Esophagus muscularis mucosa (tissue), 4 donors: Measurements from ENCODE around the gene CFLAR. TPM values are rescaled to one million over a fixed set of nuclear protein-coding genes. Genes with fewer than 3 reads are reported as not detected.
A peak's percentile ranks its signal among the peaks of the same experiment; 100 is the strongest.

ENCODE experiments used
- DNase-seq: peaks from one replicate; pipeline ENCODE4 v3.0.0-alpha.2; 2017; ENCODE audit errors: extremely low spot score
- H3K27ac ChIP-seq, 4 donors: fragments of 200-600 bp; sonication (generic); replicated peaks in 1 of 4; 1 replicate in 3 of 4; 2 replicates in 1 of 4; pipeline ENCODE4 v1.5.1; 2016 to 2019; ENCODE audit warnings: mild to moderate bottlenecking in 1 of 4
- H3K27me3 ChIP-seq, 4 donors: fragments of 200-600 bp; sonication (generic); one replicate each; pipeline versions ENCODE4 v1.5.1 to v1.6.0; 2016 to 2019
- H3K36me3 ChIP-seq, 4 donors: fragments of 200-600 bp; sonication (generic); one replicate each; pipeline ENCODE4 v1.5.1; 2016 to 2019
- H3K4me1 ChIP-seq, 4 donors: fragments of 200-600 bp; sonication (generic); one replicate each; pipeline ENCODE4 v1.5.1; 2016 to 2019
- H3K4me3 ChIP-seq, 4 donors: fragments of 200-600 bp; sonication (generic); 1 replicate in 2 of 4; 2 replicates in 2 of 4; pipeline ENCODE4 v1.5.1; 2016 to 2019; ENCODE audit warnings: mild to moderate bottlenecking in 4 of 4, moderate library complexity in 1 of 4
- H3K9me3 ChIP-seq, 4 donors: fragments of 200-600 bp; sonication (generic); 1 replicate in 3 of 4; 2 replicates in 1 of 4; pipeline ENCODE4 v1.5.1; 2016 to 2019
- CTCF ChIP-seq, 3 experiments: fragments of 200-600 bp in 2 of 3; fragments of 450-650 bp in 1 of 3; sonication (generic) in 2 of 3; IDR thresholded peaks; one replicate each; pipeline ENCODE4 v1.5.1; 2017 to 2019; ENCODE audit warnings: antibody characterized with exemption in 3 of 3, mild to moderate bottlenecking in 2 of 3, moderate library complexity in 1 of 3
- EP300 ChIP-seq: sonication (generic); formaldehyde crosslinking; IDR thresholded peaks from one replicate; pipeline ENCODE4 v1.6.1; 2017; ENCODE audit warnings: antibody characterized with exemption
- POLR2A ChIP-seq: fragments of 450-650 bp; IDR thresholded peaks from one replicate; pipeline ENCODE4 v1.6.1; 2017; ENCODE audit warnings: antibody characterized with exemption, moderate library complexity, mild to moderate bottlenecking, low read depth
- POLR2AphosphoS5 ChIP-seq, 2 donors: sonication (generic); formaldehyde crosslinking; IDR thresholded peaks; one replicate each; pipeline ENCODE4 v1.6.1; 2017; ENCODE audit warnings: antibody characterized with exemption in 2 of 2
- WGBS: methylation state at CpG from one replicate; pipeline ENCODE4 v1.1.5; 2018; 5-methylcytosine and 5-hydroxymethylcytosine counted together
- intact Hi-C: fragments of 100-400 bp; cut with DNase I; formaldehyde crosslinking; loops from one replicate; pipeline ENCODE4 v1.15.1; 2023
- total RNA-seq, 4 donors: library from RNA; depleted of rRNA; stranded (reverse); fragments of >200 nt; gene quantifications; one replicate each; pipeline versions ENCODE4 v1.1.0 to v1.2.1, GENCODE V29; 2016

The CFLAR gene
- total RNA-seq, 4 donors from 2014 or later = 137 to 236 (median 202) TPM

- no peak for DNase-seq
- H3K27me3 ChIP-seq = no peaks in the 10 kb centered on the region
- peaks cover 29 to 62% (median 58%) of the 10 kb centered on the region in 4 donors for H3K4me1 ChIP-seq
- 100% methylated on average over 1 of the region's 1 CpG for WGBS
- no peak for TF ChIP-seq POLR2AphosphoS5 (IDR thresholded peaks at IDR 0.05)
- TF ChIP-seq POLR2A = no peak
- TF ChIP-seq EP300 = no peak
- no peak for TF ChIP-seq CTCF (IDR thresholded peaks at IDR 0.05)
- H3K36me3 ChIP-seq = no peaks in the 10 kb centered on the region
- intact Hi-C loops = loop anchor here (5.0 to 10.0 kb wide), 3 partner anchors 44 to 111 kb away; partner anchors contain the start of genes CFLAR and ORC2
- peak overlapping the region in 1 of 4 donors; percentile 72 for H3K4me3 ChIP-seq
- no peak overlapping the region for H3K27ac ChIP-seq
- H3K9me3 ChIP-seq = no peaks in the 10 kb centered on the region
These were observed 42.9 kb upstream of the CFLAR start for GRCh38 chr2:201073071-201073470.

- DNase-seq = no peak
- WGBS = 81% methylated on average over 7 of the region's 7 CpGs
- Histone ChIP-seq H3K27me3 (no peaks in the 10 kb centered on the region), H3K36me3 (peaks cover 9 to 14% (median 11%) of the 10 kb centered on the region in 4 donors), H3K27ac (no peak overlapping the region), H3K9me3 (no peaks in the 10 kb centered on the region), H3K4me1 (peaks cover 18 to 42% (median 40%) of the 10 kb centered on the region in 4 donors), H3K4me3 (no peak overlapping the region)
- intact Hi-C loops = loop anchor here (5.0 to 10.0 kb wide), 3 partner anchors 42 to 113 kb away; partner anchors contain the start of genes CFLAR and ORC2
- TF ChIP-seq POLR2A (no peak), POLR2AphosphoS5 (IDR thresholded peaks at IDR 0.05) (no peak), CTCF (IDR thresholded peaks at IDR 0.05) (no peak), EP300 (no peak)
These were observed 41.0 kb upstream of the CFLAR start for GRCh38 chr2:201074996-201075395.

- no peaks in the 10 kb centered on the region for H3K27me3 ChIP-seq
- no peak overlapping the region for H3K27ac ChIP-seq
- WGBS = 79% methylated on average over 2 of the region's 2 CpGs
- intact Hi-C loops = no loop called here
- H3K9me3 ChIP-seq = no peaks in the 10 kb centered on the region
- no peak for DNase-seq
- H3K36me3 ChIP-seq = peaks cover 37 to 93% (median 68%) of the 10 kb centered on the region in 4 donors
- H3K4me1 ChIP-seq = no peaks in the 10 kb centered on the region
- no peak for TF ChIP-seq POLR2AphosphoS5 (IDR thresholded peaks at IDR 0.05)
- no peak for TF ChIP-seq CTCF (IDR thresholded peaks at IDR 0.05)
- no peak for TF ChIP-seq EP300
- no peak for TF ChIP-seq POLR2A
- no peak overlapping the region for H3K4me3 ChIP-seq
These were observed 31.1 kb upstream of the CFLAR start for GRCh38 chr2:201084863-201085262.

GRCh38 chr2:201090574-201090973 lies 25.4 kb upstream of the CFLAR start:
- H3K4me1 ChIP-seq = no peaks in the 10 kb centered on the region
- TF ChIP-seq POLR2A (no peak), EP300 (no peak), POLR2AphosphoS5 (IDR thresholded peaks at IDR 0.05) (no peak), CTCF (IDR thresholded peaks at IDR 0.05) (no peak)
- intact Hi-C loops = no loop called here
- WGBS = 92% methylated on average over 4 of the region's 4 CpGs
- peaks cover 17 to 52% (median 42%) of the 10 kb centered on the region in 4 donors for H3K36me3 ChIP-seq
- H3K27me3 ChIP-seq = no peaks in the 10 kb centered on the region
- DNase-seq = no peak
- H3K4me3 ChIP-seq = no peak overlapping the region
- no peaks in the 10 kb centered on the region for H3K9me3 ChIP-seq
- H3K27ac ChIP-seq = no peak overlapping the region

- intact Hi-C loops = no loop called here
- Histone ChIP-seq H3K27ac (no peak overlapping the region), H3K27me3 (no peaks in the 10 kb centered on the region), H3K36me3 (peaks cover 0 to 23% (median 18%) of the 10 kb centered on the region in 4 donors), H3K4me1 (no peaks in the 10 kb centered on the region), H3K4me3 (no peak overlapping the region), H3K9me3 (no peaks in the 10 kb centered on the region)
- no peak for DNase-seq
- no peak for TF ChIP-seq POLR2AphosphoS5 (IDR thresholded peaks at IDR 0.05)
- no peak for TF ChIP-seq CTCF (IDR thresholded peaks at IDR 0.05)
- TF ChIP-seq POLR2A = no peak
- no peak for TF ChIP-seq EP300
- 93% methylated on average over 5 of the region's 5 CpGs for WGBS
These were observed 22.4 kb upstream of the CFLAR start for GRCh38 chr2:201093573-201093972.
